K562 (cell line): Measurements from ENCODE around the gene LGR6. TPM values are rescaled to one million over a fixed set of nuclear protein-coding genes. Genes with fewer than 3 reads are reported as not detected.

Experiments
- ASH1L ChIP-seq: fragments of 450-650 bp; IDR thresholded peaks from 2 replicates; pipeline ENCODE4 v1.6.1; 2018; ENCODE audit warnings: borderline replicate concordance, mild to moderate bottlenecking, low read depth; ENCODE audit not compliant: partially characterized antibody
- C11orf30 ChIP-seq: fragments of 450-650 bp; IDR thresholded peaks from 2 replicates; pipeline ENCODE4 v1.6.1; 2016; ENCODE audit warnings: low read depth, mild to moderate bottlenecking
- CBX8 ChIP-seq: fragments of 200-600 bp; sonication (generic); IDR thresholded peaks from 2 replicates; pipeline ENCODE4 v1.6.1; 2012; ENCODE audit warnings: borderline replicate concordance, mixed run types, low read depth, mild to moderate bottlenecking, moderate library complexity, mixed read lengths, low read length, control low read depth, inconsistent platforms; ENCODE audit not compliant: poor library complexity, severe bottlenecking; ENCODE audit errors: extremely low read depth
- EGR1 ChIP-seq: fragments of 450-650 bp; conservative IDR thresholded peaks from 2 replicates; pipeline ENCODE4 v1.6.1; 2017; ENCODE audit warnings: mild to moderate bottlenecking
- ELF1 ChIP-seq: fragments of 200-800 bp; sonication (Bioruptor generic); IDR thresholded peaks from 2 replicates; pipeline ENCODE4 v1.6.1; 2016; ENCODE audit warnings: missing genetic modification characterization, missing compliant biosample characterization
- ESRRA ChIP-seq: fragments of 450-650 bp; IDR thresholded peaks from 2 replicates; pipeline ENCODE4 v1.6.1; 2014; ENCODE audit warnings: low read depth, mild to moderate bottlenecking, moderate library complexity, borderline replicate concordance
- HNRNPH1 ChIP-seq: fragments of 200-400 bp; formaldehyde crosslinking; optimal IDR thresholded peaks from 2 replicates; pipeline ENCODE3; 2017; ENCODE audit warnings: low read depth, mild to moderate bottlenecking, low read length, moderate library complexity
- KDM2B ChIP-seq: fragments of 250-450 bp; sonication (Bioruptor Pico); IDR thresholded peaks from 2 replicates; pipeline ENCODE4 v1.8.0; 2021; ENCODE audit warnings: mild to moderate bottlenecking, moderate library complexity
- MEIS2 ChIP-seq: fragments of 450-650 bp; IDR thresholded peaks from 2 replicates; pipeline ENCODE4 v1.6.1; 2014; ENCODE audit warnings: mild to moderate bottlenecking; ENCODE audit not compliant: partially characterized antibody
- PRMT5 ChIP-seq: sonication (generic); formaldehyde crosslinking; IDR thresholded peaks from 2 replicates; pipeline ENCODE4 v1.5.0; 2020; ENCODE audit warnings: missing genetic modification reagents
- RBM15 ChIP-seq: fragments of 200-400 bp; formaldehyde crosslinking; IDR thresholded peaks from 2 replicates; pipeline ENCODE4 v1.6.1; 2018; ENCODE audit warnings: mild to moderate bottlenecking, low read length, moderate library complexity; ENCODE audit not compliant: insufficient read depth
- TBP ChIP-seq: optimal IDR thresholded peaks from 2 replicates; pipeline ENCODE3; 2011; ENCODE audit warnings: low read depth, low read length, improper control_type of control experiment
- ZBTB8A ChIP-seq: fragments of 450-650 bp; IDR thresholded peaks from 2 replicates; pipeline ENCODE4 v1.6.1; 2018; ENCODE audit warnings: mild to moderate bottlenecking, moderate library complexity; ENCODE audit not compliant: partially characterized antibody
- ZNF408 ChIP-seq: fragments of 250-450 bp; sonication (Bioruptor Pico); IDR thresholded peaks from 2 replicates; pipeline ENCODE4 v1.4.0; 2020; ENCODE audit warnings: low read depth, mild to moderate bottlenecking, moderate library complexity
- polyA plus RNA-seq, 8 experiments: library from polyadenylated mRNA; depleted of rRNA in 4 of 8; stranded (reverse) in 5 of 8; unstranded in 3 of 8; fragments of >200 nt; fragmentation: Nextera tagmentation in 2 of 8; fragmentation: Illumina TruSeq in 1 of 8; extraction: Ambion mirVana in 2 of 8; extraction: Trizol in 1 of 8; gene quantifications; 2 replicates each; pipeline versions ENCODE4 v1.2.1 to v1.2.3, GENCODE V29; 2011 to 2014; ENCODE audit warnings: inconsistent platforms in 1 of 8, missing spikeins in 1 of 8
- total RNA-seq, 7 experiments: library from RNA; depleted of rRNA in 6 of 7; stranded (reverse); fragments of >200 nt in 6 of 7; fragmentation: Illumina TruSeq in 2 of 7; extraction: Trizol in 2 of 7; gene quantifications; 2 replicates each; pipeline versions ENCODE4 v1.2.1 to v1.2.3, GENCODE V29; 2011 to 2021; ENCODE audit warnings: low replicate concordance in 1 of 7
- TF ChIP-seq, protein P1 (sequence below): fragments of 450-650 bp; IDR thresholded peaks from 2 replicates; pipeline ENCODE4 v1.7.1; 2018; ENCODE audit warnings: mild to moderate bottlenecking, low read depth; ENCODE audit not compliant: partially characterized antibody
- TF ChIP-seq, protein P2 (sequence below): fragments of 250-450 bp; sonication (Bioruptor Pico); IDR thresholded peaks from 2 replicates; pipeline ENCODE4 v1.9.0; 2021; ENCODE audit warnings: mild to moderate bottlenecking
- TF ChIP-seq, protein P3 (sequence below): IDR thresholded peaks from 2 replicates; pipeline ENCODE4 v1.6.1; 2016; ENCODE audit warnings: missing genetic modification characterization, missing compliant biosample characterization
- TF ChIP-seq, protein P4 (sequence below): fragments of 450-650 bp; IDR thresholded peaks from 2 replicates; pipeline ENCODE4 v1.6.1; 2016; ENCODE audit warnings: mild to moderate bottlenecking
- TF ChIP-seq, protein P5 (sequence below), 2 experiments: fragments of 450-650 bp; conservative IDR thresholded peaks; 2 replicates each; pipeline ENCODE4 v1.6.1; 2017; ENCODE audit warnings: mild to moderate bottlenecking in 2 of 2, moderate library complexity in 2 of 2

Gene LGR6
- total and polyA plus RNA-seq, 9 of the 15 experiments (the other 6 are each of a cell fraction or from before 2014, with no cell fraction given), result 0.01 to 0.54 (median 0.17) TPM; not detected in 1

DNA sequence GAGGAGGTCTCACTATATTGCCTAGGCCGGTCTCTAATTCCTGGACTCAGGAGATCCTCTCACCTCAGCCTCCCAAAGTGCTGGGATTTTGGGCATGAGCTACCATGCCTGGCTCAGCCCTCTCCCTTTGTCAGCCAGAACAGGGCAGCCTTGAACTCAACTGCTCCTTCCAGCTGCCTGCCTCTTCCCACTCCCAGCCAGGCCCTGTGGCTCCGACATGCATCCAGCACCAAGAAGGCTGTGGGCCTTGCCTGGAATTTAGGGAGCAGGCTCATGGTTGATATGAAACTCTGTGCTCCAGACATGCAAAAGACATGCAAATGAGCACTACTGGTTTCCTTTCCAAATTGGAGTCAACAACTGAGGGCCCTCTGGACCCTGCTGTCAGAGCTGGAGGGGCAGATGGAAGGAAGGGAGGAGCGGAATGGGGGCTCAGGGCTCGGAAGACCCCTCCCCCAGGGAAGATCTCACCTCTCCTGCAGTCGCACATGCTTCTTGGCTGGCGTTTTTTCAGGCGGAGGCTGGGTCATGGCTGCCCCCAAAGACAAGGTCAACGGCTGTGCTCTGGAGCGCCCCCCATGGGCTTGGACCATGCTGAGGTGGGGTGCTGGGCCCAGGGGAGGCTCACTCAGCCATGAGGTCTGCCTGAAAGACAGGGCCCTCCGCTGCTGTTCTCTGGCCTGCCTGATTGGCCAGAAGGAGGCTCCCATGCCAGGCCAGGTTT lies 34.6 kb upstream of the LGR6 start (continued):
- TF ChIP-seq, protein P1, sequence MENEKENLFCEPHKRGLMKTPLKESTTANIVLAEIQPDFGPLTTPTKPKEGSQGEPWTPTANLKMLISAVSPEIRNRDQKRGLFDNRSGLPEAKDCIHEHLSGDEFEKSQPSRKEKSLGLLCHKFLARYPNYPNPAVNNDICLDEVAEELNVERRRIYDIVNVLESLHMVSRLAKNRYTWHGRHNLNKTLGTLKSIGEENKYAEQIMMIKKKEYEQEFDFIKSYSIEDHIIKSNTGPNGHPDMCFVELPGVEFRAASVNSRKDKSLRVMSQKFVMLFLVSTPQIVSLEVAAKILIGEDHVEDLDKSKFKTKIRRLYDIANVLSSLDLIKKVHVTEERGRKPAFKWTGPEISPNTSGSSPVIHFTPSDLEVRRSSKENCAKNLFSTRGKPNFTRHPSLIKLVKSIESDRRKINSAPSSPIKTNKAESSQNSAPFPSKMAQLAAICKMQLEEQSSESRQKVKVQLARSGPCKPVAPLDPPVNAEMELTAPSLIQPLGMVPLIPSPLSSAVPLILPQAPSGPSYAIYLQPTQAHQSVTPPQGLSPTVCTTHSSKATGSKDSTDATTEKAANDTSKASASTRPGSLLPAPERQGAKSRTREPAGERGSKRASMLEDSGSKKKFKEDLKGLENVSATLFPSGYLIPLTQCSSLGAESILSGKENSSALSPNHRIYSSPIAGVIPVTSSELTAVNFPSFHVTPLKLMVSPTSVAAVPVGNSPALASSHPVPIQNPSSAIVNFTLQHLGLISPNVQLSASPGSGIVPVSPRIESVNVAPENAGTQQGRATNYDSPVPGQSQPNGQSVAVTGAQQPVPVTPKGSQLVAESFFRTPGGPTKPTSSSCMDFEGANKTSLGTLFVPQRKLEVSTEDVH, result no peak
- no peak for TF ChIP-seq EGR1
- no peak for TF ChIP-seq ZNF408 (CRISPR knock-in tag)
- TF ChIP-seq ESRRA, result peak; percentile 99
- no peak for TF ChIP-seq PRMT5 (CRISPR knock-in tag)
- TF ChIP-seq, protein P2, sequence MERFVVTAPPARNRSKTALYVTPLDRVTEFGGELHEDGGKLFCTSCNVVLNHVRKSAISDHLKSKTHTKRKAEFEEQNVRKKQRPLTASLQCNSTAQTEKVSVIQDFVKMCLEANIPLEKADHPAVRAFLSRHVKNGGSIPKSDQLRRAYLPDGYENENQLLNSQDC (CRISPR knock-in tag), result 0 out of 2 replicates have a peak, but pooled peaks have one; percentile 52
- no peak for TF ChIP-seq HNRNPH1
- TF ChIP-seq ELF1, result no peak
- peak; percentile 72 for TF ChIP-seq TBP
- TF ChIP-seq CBX8, result no peak
- TF ChIP-seq ASH1L, result no peak
- TF ChIP-seq, protein P3, sequence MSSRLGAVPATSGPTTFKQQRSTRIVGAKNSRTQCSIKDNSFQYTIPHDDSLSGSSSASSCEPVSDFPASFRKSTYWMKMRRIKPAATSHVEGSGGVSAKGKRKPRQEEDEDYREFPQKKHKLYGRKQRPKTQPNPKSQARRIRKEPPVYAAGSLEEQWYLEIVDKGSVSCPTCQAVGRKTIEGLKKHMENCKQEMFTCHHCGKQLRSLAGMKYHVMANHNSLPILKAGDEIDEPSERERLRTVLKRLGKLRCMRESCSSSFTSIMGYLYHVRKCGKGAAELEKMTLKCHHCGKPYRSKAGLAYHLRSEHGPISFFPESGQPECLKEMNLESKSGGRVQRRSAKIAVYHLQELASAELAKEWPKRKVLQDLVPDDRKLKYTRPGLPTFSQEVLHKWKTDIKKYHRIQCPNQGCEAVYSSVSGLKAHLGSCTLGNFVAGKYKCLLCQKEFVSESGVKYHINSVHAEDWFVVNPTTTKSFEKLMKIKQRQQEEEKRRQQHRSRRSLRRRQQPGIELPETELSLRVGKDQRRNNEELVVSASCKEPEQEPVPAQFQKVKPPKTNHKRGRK (tag), result no peak
- TF ChIP-seq, protein P4, sequence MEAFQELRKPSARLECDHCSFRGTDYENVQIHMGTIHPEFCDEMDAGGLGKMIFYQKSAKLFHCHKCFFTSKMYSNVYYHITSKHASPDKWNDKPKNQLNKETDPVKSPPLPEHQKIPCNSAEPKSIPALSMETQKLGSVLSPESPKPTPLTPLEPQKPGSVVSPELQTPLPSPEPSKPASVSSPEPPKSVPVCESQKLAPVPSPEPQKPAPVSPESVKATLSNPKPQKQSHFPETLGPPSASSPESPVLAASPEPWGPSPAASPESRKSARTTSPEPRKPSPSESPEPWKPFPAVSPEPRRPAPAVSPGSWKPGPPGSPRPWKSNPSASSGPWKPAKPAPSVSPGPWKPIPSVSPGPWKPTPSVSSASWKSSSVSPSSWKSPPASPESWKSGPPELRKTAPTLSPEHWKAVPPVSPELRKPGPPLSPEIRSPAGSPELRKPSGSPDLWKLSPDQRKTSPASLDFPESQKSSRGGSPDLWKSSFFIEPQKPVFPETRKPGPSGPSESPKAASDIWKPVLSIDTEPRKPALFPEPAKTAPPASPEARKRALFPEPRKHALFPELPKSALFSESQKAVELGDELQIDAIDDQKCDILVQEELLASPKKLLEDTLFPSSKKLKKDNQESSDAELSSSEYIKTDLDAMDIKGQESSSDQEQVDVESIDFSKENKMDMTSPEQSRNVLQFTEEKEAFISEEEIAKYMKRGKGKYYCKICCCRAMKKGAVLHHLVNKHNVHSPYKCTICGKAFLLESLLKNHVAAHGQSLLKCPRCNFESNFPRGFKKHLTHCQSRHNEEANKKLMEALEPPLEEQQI, result no peak
- TF ChIP-seq, protein P5, sequence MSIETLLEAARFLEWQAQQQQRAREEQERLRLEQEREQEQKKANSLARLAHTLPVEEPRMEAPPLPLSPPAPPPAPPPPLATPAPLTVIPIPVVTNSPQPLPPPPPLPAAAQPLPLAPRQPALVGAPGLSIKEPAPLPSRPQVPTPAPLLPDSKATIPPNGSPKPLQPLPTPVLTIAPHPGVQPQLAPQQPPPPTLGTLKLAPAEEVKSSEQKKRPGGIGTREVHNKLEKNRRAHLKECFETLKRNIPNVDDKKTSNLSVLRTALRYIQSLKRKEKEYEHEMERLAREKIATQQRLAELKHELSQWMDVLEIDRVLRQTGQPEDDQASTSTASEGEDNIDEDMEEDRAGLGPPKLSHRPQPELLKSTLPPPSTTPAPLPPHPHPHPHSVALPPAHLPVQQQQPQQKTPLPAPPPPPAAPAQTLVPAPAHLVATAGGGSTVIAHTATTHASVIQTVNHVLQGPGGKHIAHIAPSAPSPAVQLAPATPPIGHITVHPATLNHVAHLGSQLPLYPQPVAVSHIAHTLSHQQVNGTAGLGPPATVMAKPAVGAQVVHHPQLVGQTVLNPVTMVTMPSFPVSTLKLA (conservative IDR thresholded peaks at IDR 0.05), result peak; percentile 76 to 83
- no peak for TF ChIP-seq MEIS2
- no peak for TF ChIP-seq RBM15
- TF ChIP-seq C11orf30, result no peak
- TF ChIP-seq KDM2B (CRISPR knock-in tag), result no peak
- TF ChIP-seq ZBTB8A, result no peak
